ENCODE results near the gene WFDC1.
"Not testable (repeated sequence)": the region's sequence is repeated elsewhere in the genome, so short reads cannot be mapped to it uniquely, and the experiment has no call there.

The WFDC1 gene

GRCh38 chr16:84327926-84328505 is 33.3 kb downstream of the WFDC1 start:
- DNase-seq (ENCODE audit: low read depth) = no peak

DNA sequence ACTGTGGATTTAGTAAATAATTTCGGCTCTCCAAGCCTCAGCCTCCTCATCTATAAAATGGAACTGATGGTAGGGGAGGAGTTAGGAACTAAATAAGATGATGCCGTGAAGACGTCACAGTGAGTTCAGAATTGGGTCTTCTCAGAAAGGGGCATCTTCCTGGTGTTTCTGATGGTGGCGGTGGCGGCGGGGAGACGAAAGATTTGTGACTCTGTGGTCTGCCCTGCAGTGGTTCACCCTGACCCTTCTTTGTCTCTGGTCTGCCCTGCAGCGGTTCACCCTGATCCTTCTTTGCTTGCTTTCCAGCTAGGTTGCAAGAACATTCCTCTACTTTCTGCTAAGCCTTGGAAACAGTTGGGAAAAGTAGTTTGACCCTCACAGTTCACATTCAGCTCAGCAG is 34.3 kb downstream of the WFDC1 start:
- no peak for DNase-seq (ENCODE audit: low read depth)

DNA sequence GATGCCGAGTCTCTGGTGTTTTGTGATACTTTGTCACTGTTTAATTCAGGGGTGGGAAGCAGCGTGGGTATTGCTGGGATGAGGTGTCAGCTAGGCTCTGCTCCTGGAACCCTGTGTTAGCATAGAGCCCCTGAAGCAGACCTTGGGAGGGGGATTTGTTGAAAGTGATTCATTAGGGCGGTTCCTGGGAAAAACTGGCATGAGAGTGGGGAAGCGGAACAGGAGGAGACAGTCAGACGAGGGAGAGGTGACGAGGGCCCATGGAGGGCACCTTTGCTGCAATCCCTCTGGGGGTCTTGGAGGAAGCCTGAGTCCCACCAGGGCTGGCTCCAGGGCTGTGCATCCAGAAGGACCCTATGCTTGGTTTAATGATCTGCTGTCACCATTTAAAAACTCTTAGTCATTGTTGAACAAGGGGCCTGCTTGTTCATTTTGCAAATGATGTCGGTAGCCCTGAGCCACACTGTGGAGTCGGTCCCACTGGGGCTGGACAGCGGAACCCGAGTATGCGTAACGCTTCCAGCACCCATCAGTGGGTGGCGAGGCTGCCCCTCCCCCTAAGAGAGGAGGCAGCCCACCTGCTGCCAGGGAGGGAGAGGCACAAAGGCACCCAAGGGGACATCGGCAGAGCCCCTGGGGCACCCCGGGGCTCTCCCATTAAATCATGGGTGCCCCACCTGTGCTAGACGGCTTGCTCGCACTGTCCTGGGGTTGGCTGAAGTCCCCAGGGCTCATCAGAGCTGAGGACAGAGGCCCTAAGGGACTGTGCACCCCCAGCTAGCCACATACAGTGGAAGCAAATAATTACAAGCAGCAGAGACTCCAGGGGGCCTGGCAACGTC is 35.4 kb downstream of the WFDC1 start:
- no peak for DNase-seq (ENCODE audit: low read depth)

DNA sequence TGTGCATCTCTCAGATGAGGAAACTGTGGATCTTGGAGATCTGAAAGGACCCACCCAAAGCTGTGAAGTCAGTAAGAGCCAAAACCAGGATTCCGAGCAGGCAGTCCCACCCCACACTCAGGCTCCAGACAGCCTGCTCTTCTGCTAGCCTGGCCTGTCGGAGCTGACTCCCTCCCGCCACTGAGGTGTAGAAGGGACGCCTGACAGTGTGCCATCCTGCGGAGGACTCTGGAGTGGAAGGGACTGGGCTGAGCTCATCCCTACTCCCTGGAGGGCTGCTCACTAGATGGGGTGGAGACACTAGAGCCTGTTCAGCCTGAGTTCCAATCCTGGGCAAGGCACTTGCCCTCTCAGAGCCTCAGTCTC is 36.0 kb downstream of the WFDC1 start:
- DNase-seq (ENCODE audit: low read depth) = no peak

- no peak for DNase-seq (ENCODE audit: low read depth)
Observed at GRCh38 chr16:84331998-84332780, 37.5 kb downstream of the WFDC1 start.

- DNase-seq (ENCODE audit: low read depth) = no peak
Observed at GRCh38 chr16:84332975-84333684, 38.5 kb downstream of the WFDC1 start.

DNA sequence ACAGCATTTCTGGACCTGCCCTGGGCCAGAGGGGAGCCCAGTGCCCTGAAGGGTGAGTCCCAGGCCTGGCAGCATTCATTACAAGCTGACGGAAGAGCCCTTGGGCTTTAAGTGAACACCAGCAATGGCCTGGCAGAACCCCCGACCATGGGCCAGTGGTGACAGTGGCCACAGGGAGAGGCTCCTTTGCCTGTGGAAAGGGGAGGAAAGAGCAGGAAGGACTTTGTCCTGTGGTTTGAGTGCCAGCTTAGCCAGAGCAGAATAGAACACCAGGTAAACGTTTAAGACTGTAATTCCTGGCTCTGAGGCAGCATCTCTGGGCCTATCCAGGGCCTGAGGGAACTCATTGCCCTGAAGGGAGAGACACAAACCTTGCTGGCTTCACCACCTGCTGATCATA is 39.4 kb downstream of the WFDC1 start:
- no peak for DNase-seq (ENCODE audit: low read depth)

- no peak for DNase-seq (ENCODE audit: low read depth)
Observed at GRCh38 chr16:84334482-84334881, 39.8 kb downstream of the WFDC1 start.

GRCh38 chr16:84337236-84337635 is 42.6 kb downstream of the WFDC1 start:
- not testable (repeated sequence) for DNase-seq (ENCODE audit: low read depth)

GRCh38 chr16:84339311-84339710 is 44.6 kb downstream of the WFDC1 start:
- no peak for DNase-seq (ENCODE audit: low read depth)

GRCh38 chr16:84339766-84340165 is 45.1 kb downstream of the WFDC1 start:
- DNase-seq (ENCODE audit: low read depth) = no peak

GRCh38 chr16:84340325-84341040 is 45.8 kb downstream of the WFDC1 start:
- no peak for DNase-seq (ENCODE audit: low read depth)

DNA sequence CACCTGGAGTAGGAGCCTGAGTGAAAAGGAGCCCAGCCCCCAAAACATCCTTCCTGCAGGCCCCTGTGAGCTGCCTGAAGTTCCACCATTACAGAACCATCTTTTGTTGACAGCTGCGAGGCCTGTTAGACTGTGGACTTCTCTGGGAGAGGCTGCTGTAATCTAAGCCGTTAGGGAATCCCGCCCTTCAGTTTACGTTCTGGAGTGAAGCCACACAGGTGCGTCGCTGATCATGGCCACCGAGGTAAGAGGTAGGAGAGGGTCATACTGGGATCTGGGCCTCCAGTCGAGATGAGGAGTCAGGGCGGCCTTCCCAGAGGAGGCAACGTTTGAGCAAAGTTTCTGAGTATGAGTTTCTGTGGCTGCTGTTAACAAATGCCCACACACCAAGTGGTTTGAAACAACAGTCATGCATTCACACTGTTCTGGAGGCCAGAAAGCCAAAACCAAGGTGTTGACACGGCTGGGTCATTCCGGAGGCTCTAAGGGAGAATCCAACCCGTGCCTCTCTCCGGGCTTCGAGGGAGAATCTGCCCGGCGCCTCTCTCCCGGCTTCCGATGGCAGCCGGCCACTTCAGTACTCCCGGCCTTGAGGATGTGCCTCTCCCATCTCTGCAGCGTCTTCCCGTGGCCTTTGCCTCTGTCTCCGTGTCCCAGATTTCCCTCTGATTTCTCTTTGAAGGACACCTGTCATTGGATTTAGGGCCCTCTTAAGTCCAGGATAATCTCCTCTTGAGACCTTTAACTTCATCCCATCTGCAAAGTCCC is 47.0 kb downstream of the WFDC1 start:
- no peak for DNase-seq (ENCODE audit: low read depth)

DNA sequence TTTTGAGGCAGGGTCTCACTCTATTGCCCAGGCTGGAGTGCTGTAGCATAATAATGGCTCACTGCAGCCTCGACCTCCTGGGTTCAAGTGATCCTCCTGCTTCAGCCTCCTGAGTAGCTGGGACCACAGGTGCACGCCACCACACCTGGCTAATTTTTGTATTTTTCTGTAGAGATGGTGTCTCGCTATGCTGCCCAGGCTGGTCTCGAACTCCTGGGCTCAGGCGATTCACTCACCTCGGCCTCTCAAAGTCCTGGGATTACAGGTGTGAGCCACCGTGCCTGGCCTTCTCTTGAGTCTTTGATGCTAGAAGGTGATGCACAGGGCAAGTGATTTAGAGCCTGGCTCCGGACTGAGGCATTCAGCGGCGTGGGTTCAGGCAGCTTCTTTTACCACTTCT is 49.1 kb downstream of the WFDC1 start:
- not testable (repeated sequence) for DNase-seq (ENCODE audit: low read depth)

DNA sequence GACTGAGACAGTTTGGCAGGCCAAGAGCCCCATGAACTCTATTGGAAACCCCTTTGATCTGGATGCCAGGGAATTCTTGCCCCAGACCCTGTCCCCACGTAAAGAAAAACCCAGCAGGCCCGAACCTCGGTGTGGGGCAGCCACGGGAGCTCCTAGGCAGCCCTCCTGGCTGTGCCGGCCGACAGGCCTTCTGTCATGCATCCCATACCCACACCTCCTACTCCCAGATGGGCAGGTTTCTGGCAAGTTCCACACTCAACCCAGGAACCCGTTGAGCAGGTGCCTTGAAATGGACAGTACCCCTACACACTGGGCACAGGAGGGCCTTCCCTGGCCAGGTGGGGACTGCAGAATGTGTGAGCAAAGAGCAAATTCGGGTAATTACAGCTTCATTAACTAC is 50.1 kb downstream of the WFDC1 start:
- DNase-seq (ENCODE audit: low read depth) = no peak

DNA sequence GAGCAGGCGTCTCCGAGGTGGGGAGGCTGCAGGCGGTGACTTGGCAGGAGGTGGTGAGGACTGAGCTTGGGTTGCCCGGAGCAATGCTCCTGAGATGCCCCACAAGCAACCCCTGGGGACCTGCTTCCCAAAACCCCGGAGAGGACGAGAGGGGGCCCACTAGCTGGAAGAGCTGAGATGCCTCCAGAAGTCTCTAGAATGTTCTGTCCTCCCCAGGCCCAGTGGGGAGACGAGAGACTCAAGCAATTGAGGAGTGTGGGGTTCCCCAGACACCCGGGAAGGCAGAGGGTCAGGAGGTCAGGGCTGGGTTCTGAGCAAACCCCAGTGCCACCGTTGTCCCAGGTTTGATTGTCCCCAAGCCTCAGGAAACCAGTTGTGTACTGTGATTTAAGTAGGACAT is 52.5 kb downstream of the WFDC1 start:
- no peak for DNase-seq (ENCODE audit: low read depth)

DNA sequence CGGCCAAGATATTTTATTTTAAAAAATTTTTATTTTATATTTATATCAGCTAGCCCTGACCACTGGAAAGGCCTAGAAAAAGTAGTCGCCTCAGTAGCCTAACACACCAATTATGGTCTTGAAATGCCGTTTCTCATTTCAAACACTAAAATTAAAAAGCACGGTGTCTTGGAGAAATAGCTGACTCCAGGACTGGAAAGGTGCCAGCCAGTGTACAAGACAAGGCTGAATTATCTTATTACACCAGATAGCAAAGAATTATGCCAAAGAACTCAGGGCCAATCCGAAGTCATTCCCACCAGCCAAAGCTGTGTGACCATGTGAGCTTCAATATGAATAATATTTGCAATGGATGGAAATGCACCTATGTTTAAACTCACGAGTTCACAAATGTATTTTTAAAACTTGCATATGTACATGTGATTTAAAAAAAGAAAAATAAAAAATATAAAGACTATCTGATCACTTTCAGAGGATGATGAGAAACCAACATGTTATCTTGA is 53.8 kb downstream of the WFDC1 start:
- DNase-seq (ENCODE audit: low read depth) = no peak

GRCh38 chr16:84349862-84350684 is 55.4 kb downstream of the WFDC1 start:
- DNase-seq (ENCODE audit: low read depth) = no peak

DNA sequence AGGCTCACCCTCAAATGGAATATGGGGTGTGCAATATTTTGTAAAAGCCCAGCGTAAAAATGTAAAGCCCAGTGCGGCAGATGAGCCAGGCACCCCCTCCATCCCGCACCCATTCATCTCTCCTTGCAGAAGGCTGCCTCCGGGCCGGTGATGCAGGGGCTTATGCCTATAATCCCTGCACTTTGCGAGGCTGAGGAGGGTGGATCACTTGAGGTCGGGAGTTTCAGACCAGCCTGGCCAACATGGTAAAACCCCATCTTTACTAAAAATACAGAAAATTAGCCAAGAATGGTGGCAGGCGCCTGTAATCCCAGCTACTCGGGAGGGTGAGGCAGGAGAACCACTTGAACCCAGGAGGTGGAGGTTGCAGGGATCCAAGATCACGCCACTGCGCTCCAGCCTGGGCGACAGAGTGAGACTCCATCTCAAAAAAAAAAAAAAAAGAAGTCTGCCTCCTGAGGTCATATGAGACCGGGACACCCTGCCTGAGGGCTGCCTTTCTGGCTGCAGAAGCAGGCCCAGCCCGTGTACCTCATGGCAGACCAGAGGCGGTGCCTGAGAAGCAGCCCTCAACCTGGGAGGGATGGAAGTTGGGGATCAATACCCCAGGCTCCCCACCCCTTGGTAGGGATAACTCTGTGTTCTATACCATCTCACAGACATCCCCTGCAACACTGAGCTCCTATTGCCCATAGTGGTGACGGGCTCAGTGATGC is 56.2 kb downstream of the WFDC1 start:
- DNase-seq (ENCODE audit: low read depth) = no peak
